ENCODE measurements around the gene KIF19. TPM values are rescaled to one million over a fixed set of nuclear protein-coding genes. Genes with fewer than 3 reads are reported as not detected.

The KIF19 gene, protein sequence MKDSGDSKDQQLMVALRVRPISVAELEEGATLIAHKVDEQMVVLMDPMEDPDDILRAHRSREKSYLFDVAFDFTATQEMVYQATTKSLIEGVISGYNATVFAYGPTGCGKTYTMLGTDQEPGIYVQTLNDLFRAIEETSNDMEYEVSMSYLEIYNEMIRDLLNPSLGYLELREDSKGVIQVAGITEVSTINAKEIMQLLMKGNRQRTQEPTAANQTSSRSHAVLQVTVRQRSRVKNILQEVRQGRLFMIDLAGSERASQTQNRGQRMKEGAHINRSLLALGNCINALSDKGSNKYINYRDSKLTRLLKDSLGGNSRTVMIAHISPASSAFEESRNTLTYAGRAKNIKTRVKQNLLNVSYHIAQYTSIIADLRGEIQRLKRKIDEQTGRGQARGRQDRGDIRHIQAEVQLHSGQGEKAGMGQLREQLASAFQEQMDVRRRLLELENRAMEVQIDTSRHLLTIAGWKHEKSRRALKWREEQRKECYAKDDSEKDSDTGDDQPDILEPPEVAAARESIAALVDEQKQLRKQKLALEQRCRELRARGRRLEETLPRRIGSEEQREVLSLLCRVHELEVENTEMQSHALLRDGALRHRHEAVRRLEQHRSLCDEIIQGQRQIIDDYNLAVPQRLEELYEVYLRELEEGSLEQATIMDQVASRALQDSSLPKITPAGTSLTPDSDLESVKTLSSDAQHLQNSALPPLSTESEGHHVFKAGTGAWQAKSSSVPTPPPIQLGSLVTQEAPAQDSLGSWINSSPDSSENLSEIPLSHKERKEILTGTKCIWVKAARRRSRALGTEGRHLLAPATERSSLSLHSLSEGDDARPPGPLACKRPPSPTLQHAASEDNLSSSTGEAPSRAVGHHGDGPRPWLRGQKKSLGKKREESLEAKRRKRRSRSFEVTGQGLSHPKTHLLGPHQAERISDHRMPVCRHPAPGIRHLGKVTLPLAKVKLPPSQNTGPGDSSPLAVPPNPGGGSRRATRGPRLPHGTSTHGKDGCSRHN
- total RNA-seq (not detected in 2 replicates), polyA plus RNA-seq (0.12 TPM in 1 of 2 replicates, not detected in the other), polyA minus RNA-seq (0.50 TPM in 1 of 2 replicates, not detected in the other)
- total RNA-seq (2013): 0.07 TPM

DNA sequence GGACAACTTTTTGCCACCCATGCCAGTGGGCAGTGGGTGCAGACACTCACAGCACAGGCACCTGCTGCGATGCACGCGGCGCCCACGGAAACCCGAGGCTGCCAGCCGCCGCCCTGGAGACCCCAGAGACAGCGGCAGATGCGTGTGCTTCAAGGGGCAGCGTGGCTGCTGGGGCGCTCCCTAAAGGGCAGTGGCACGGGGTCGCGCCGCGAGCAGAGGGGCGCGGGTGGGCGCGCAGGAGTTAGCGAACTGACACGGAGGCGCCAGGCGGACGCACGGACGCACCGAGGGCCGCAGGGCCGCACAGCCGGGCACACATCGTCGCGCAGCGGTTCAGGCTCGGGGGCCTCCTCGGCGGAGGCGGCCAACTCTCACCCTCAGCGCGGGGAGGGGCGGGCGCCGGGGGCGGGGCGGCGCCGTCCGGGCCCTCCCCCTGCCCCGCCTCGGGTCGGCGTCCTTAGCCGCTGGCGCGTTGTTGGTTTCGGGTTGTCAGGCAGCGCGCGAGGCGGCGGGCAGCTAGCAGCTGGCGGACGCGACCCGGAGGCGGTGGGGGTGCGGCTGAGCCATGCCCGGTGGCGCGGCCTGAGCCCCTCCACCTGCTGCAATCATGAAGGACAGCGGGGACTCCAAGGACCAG is at the start of gene KIF19:
Gene KIF19 (plus strand): TSS at position 484 of the 637 bp plus-strand sequence. CDS start 124 bp downstream, at position 608.
- Histone ChIP-seq H3K36me3 (replicated peaks in 1 of 2; ENCODE audit: control extremely low read depth in 1 of 2, control insufficient read depth in 1 of 2, extremely low read depth in 1 of 2, insufficient read depth in 2 of 2, low read length in 1 of 2) (no peaks in the 10 kb centered on the region), H3K4me3 (ENCODE audit: control extremely low read depth in 1 of 5, extremely low read depth in 1 of 5, insufficient read depth in 1 of 5, low read depth in 2 of 5, low read length in 4 of 5) (no peak within 1 kb of the TSS), H3K27ac (ENCODE audit: low read length in 2 of 2) (no peak within 1 kb of the TSS), H3K27me3 (replicated peaks in 1 of 4; ENCODE audit: control extremely low read depth in 1 of 4, control insufficient read depth in 3 of 4, insufficient read depth in 4 of 4, low read length in 3 of 4) (peaks cover 0 to 30% (median 5%) of the 10 kb centered on the region in 4 experiments), H2AFZ (ENCODE audit: insufficient read depth, low read depth, low read length, poor library complexity, severe bottlenecking) (no peak within 1 kb of the TSS), H3K4me2 (replicated peaks; ENCODE audit: low read depth, low read length, poor library complexity, severe bottlenecking) (peak within 1 kb of the TSS; percentile 62), H3K79me2 (ENCODE audit: control insufficient read depth, insufficient read depth, low read length) (no peaks in the 10 kb centered on the region), H3K9ac (ENCODE audit: low read length) (no peak within 1 kb of the TSS), H3K4me1 (ENCODE audit: control insufficient read depth in 2 of 2, insufficient read depth in 2 of 2, low read length in 2 of 2) (peaks cover 8 to 13% of the 10 kb centered on the region in 2 donors), H3K9me3 (ENCODE audit: control extremely low read depth in 1 of 3, control insufficient read depth in 2 of 3, insufficient read depth in 1 of 3, low read length in 2 of 3) (no peaks in the 10 kb centered on the region), H4K20me1 (ENCODE audit: control insufficient read depth, insufficient read depth, low read length, poor library complexity, severe bottlenecking) (no peaks in the 10 kb centered on the region)
- 5% methylated on average over 73 of the region's 73 CpGs for WGBS (ENCODE audit: insufficient coverage)
- intact Hi-C loops (cut with micrococcal nuclease): no loop called here
- TF ChIP-seq, protein P1, sequence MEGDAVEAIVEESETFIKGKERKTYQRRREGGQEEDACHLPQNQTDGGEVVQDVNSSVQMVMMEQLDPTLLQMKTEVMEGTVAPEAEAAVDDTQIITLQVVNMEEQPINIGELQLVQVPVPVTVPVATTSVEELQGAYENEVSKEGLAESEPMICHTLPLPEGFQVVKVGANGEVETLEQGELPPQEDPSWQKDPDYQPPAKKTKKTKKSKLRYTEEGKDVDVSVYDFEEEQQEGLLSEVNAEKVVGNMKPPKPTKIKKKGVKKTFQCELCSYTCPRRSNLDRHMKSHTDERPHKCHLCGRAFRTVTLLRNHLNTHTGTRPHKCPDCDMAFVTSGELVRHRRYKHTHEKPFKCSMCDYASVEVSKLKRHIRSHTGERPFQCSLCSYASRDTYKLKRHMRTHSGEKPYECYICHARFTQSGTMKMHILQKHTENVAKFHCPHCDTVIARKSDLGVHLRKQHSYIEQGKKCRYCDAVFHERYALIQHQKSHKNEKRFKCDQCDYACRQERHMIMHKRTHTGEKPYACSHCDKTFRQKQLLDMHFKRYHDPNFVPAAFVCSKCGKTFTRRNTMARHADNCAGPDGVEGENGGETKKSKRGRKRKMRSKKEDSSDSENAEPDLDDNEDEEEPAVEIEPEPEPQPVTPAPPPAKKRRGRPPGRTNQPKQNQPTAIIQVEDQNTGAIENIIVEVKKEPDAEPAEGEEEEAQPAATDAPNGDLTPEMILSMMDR (IDR thresholded peaks at IDR 0.05): no peak
- no peak for TF ChIP-seq EZH2 (IDR thresholded peaks at IDR 0.05; ENCODE audit: borderline replicate concordance, insufficient read depth, low read depth, low read length, poor library complexity, severe bottlenecking)
- CTCF ChIA-PET: no interaction called here
- no peak within 1 kb of the TSS for H3K27ac Mint-ChIP-seq
- DNase-seq (peak; percentile 20), ATAC-seq (ENCODE audit: low read depth) (no peak)
- H3K9me3 Mint-ChIP-seq (ENCODE audit: insufficient read depth): no peaks in the 10 kb centered on the region
- peak within 1 kb of the TSS; percentile 47 for H3K4me3 Mint-ChIP-seq
- POLR2A ChIA-PET: no interaction called here
- H3K27me3 Mint-ChIP-seq: peaks cover 55% of the 10 kb centered on the region
- H3K4me1 Mint-ChIP-seq: peaks cover 4% of the 10 kb centered on the region

All from B cell (primary cell).